HG02973 (cell line): Measurements from ENCODE around the gene CEP68.
A peak's percentile ranks its signal among the peaks of the same experiment; 100 is the strongest.
"Not testable (repeated sequence)": the region's sequence is repeated elsewhere in the genome, so short reads cannot be mapped to it uniquely, and the experiment has no call there.

ENCODE experiments used
- ATAC-seq: cut with Tn5 transposase; IDR thresholded peaks from one replicate; pipeline ENCODE4 v1.9.1; 2021; ENCODE audit warnings: moderate library complexity; ENCODE audit not compliant: unreplicated experiment

CEP68 gene

GRCh38 chr2:65031341-65032018 is 24.7 kb upstream of the CEP68 start:
- no peak for ATAC-seq

GRCh38 chr2:65032019-65032975 is 23.9 kb upstream of the CEP68 start:
- no peak for ATAC-seq

- no peak for ATAC-seq
Observed at GRCh38 chr2:65033178-65033577, 23.0 kb upstream of the CEP68 start.

- ATAC-seq, result not testable (repeated sequence)
Observed at GRCh38 chr2:65033667-65034066, 22.5 kb upstream of the CEP68 start.

- ATAC-seq, result no peak
Observed at GRCh38 chr2:65035351-65035943, 20.8 kb upstream of the CEP68 start.

- no peak for ATAC-seq
Observed at GRCh38 chr2:65037178-65037577, 19.0 kb upstream of the CEP68 start.

GRCh38 chr2:65039640-65040039 is 16.6 kb upstream of the CEP68 start:
- no peak for ATAC-seq

- ATAC-seq, result peak; percentile 60
Observed at GRCh38 chr2:65040400-65041261, 15.6 kb upstream of the CEP68 start.

GRCh38 chr2:65043001-65043400 is 13.2 kb upstream of the CEP68 start:
- ATAC-seq, result no peak

- no peak for ATAC-seq
Observed at GRCh38 chr2:65044097-65044735, 12.0 kb upstream of the CEP68 start.

- no peak for ATAC-seq
Observed at GRCh38 chr2:65045651-65046050, 10.6 kb upstream of the CEP68 start.

GRCh38 chr2:65046633-65047407 is 9.4 kb upstream of the CEP68 start:
- ATAC-seq, result no peak

- ATAC-seq, result no peak
Observed at GRCh38 chr2:65049010-65049639, 7.1 kb upstream of the CEP68 start.

GRCh38 chr2:65050931-65051330 is 5.3 kb upstream of the CEP68 start:
- no peak for ATAC-seq

- peak; percentile 49 for ATAC-seq
Observed at GRCh38 chr2:65053199-65053598, 3.0 kb upstream of the CEP68 start.

GRCh38 chr2:65054749-65055421 is 1.3 kb upstream of the CEP68 start:
- no peak for ATAC-seq

- ATAC-seq, result peak; percentile 28
Observed at GRCh38 chr2:65055422-65056214, 598 bp upstream of the CEP68 start.

- no peak for ATAC-seq
Observed at GRCh38 chr2:65057054-65057375, 799 bp downstream of the CEP68 start.
